Stimulated activated memory B cell treated with anti-CD40 and anti-IgM and Interleukin-4, amounts not matched to agents 10 μg/mL and 1 μg/mL and 100 μg/mL, for 72 hours (primary cell): ENCODE data around the gene LIPK.

Experiments used
- ATAC-seq: fragments of 150-1000 bp; cut with Tn5 transposase; 2 replicates; pipeline ENCODE4 v1.10.0; 2021
- H3K27ac Mint-ChIP-seq: one replicate; pipeline ENCODE4 v1.8.0; 2022; ENCODE audit warnings: mild to moderate bottlenecking, mixed read lengths
- H3K27me3 Mint-ChIP-seq: one replicate; pipeline ENCODE4 v1.8.0; 2022; ENCODE audit warnings: mixed read lengths
- H3K36me3 Mint-ChIP-seq: one replicate; pipeline ENCODE4 v1.8.0; 2022; ENCODE audit warnings: mixed read lengths
- H3K4me1 Mint-ChIP-seq: one replicate; pipeline ENCODE4 v1.8.0; 2022; ENCODE audit warnings: mixed read lengths
- H3K4me3 Mint-ChIP-seq: one replicate; pipeline ENCODE4 v1.8.0; 2022; ENCODE audit warnings: mild to moderate bottlenecking, moderate library complexity, mixed read lengths
- H3K9me3 Mint-ChIP-seq: one replicate; pipeline ENCODE4 v1.8.0; 2022; ENCODE audit warnings: mixed read lengths

LIPK gene

DNA sequence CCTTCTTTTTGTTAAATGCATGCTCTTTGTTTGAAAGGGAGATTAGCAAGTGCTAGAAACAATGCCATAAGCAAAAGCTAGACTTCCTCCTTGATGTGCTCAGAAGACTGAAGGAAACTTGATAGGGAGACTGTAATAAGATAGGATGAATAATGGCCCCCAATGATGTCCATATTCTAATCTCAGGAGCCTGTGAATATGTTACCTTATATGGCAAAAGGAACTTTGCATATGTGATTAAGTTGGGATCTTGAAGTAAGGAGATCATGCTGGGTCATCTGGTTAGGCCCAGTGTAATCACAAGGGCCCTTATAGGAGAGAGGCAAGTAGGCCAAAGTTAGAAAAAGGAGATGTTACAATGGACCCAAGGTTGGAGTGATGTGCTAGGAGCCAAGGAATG is 82.9 kb downstream of the LIPK start:
- Mint-ChIP-seq H3K4me1 (peaks cover 7% of the 10 kb centered on the region), H3K4me3 (no peak overlapping the region), H3K27ac (no peak overlapping the region), H3K27me3 (no peaks in the 10 kb centered on the region), H3K36me3 (no peaks in the 10 kb centered on the region), H3K9me3 (no peaks in the 10 kb centered on the region)
- ATAC-seq = no peak

DNA sequence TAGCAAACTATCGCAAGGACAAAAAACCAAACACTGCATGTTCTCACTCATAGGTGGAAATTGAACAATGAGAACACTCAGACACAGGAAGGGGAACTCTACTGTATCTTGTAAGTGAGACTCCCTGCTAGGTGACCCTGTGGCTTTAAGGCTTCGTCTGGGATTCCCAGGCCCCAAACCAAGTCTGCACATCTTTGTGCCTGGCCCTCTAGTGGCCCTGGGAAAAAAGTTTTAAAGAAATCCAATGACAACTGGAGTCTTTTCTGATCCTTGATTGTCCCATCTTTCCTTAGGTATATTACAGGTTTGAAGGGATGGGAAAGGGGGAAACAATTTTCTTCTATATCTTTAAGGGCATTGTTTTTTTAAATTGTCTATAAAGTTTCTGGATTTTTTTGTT is 85.9 kb downstream of the LIPK start:
- H3K27me3 Mint-ChIP-seq = peaks cover 9% of the 10 kb centered on the region
- no peaks in the 10 kb centered on the region for H3K36me3 Mint-ChIP-seq
- H3K4me3 Mint-ChIP-seq = no peak overlapping the region
- peak; percentile 39 for ATAC-seq
- peaks cover 10% of the 10 kb centered on the region for H3K4me1 Mint-ChIP-seq
- H3K27ac Mint-ChIP-seq = no peak overlapping the region
- H3K9me3 Mint-ChIP-seq = no peaks in the 10 kb centered on the region

DNA sequence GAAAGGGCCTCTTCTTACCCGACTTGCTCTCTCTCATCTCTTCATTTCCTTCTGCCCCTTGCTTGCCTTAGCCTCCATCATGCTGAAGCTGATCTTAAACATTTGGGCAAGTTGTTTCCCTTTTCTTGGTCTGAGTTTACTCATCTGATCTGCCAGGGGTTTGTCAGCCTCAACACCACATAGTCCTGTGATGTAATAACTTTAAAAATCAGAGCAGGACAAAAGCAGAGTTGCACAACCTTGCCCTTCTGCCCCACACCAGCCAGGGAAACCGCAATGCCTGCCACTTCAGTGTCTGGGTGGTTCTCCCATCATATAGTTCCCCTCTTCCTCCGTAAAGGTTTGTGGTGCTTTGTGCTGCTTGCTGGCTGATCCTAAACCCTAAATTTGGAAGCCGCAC is 86.6 kb downstream of the LIPK start:
- H3K9me3 Mint-ChIP-seq = no peaks in the 10 kb centered on the region
- no peak for ATAC-seq
- no peak overlapping the region for H3K27ac Mint-ChIP-seq
- peaks cover 9% of the 10 kb centered on the region for H3K27me3 Mint-ChIP-seq
- peaks cover 10% of the 10 kb centered on the region for H3K4me1 Mint-ChIP-seq
- H3K36me3 Mint-ChIP-seq = no peaks in the 10 kb centered on the region
- no peak overlapping the region for H3K4me3 Mint-ChIP-seq

DNA sequence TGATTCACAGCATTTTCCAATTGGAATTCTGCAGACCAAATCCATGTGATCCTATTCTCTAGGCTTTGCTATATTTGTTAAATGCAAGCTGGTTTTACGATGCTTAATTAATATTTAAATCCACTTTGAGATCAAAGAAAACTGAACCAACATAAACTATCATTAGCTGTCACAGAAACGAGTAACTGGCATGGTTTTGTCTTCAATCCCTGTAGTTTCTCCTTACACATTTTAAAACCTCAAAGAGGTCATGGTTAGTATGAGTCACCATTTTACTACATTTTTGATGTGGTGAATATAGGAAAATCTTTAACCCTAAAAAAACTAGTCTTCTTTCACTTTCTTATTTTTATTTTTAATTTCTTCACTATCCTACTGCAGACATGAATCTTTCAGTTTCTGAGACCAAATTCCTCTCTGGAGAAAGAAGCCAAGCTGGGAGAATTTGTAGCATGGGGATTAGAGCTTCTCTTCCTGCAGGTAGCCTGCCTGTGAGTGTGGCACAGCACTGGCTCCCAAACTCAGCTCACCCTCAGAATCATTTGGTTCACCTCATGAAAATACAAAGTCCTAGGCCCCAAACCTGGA is 87.8 kb downstream of the LIPK start:
- no peaks in the 10 kb centered on the region for H3K36me3 Mint-ChIP-seq
- H3K27me3 Mint-ChIP-seq = peaks cover 9% of the 10 kb centered on the region
- H3K9me3 Mint-ChIP-seq = no peaks in the 10 kb centered on the region
- no peak overlapping the region for H3K27ac Mint-ChIP-seq
- H3K4me3 Mint-ChIP-seq = no peak overlapping the region
- H3K4me1 Mint-ChIP-seq = peaks cover 10% of the 10 kb centered on the region
- peak; percentile 45 for ATAC-seq

DNA sequence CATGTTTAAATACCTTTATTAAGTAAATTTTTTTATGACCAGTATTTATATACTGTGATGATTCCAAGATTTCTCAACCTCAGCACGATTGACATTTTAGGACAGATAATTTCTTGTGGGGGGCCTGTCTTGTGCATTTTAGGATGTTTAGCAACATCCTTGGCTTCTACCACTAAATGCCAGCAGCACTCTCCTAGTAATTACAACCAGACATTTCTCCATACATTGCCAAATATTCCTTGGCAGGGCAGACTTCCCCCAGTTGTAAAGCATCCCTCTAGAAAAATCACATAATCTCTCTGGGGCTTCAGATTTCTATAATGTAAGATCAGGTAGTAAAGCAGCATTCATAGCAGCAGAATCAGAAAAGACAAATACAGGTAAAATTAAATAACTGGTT is 88.7 kb downstream of the LIPK start:
- Mint-ChIP-seq H3K4me1 (peaks cover 10% of the 10 kb centered on the region), H3K36me3 (no peaks in the 10 kb centered on the region), H3K9me3 (no peaks in the 10 kb centered on the region), H3K27me3 (peaks cover 9% of the 10 kb centered on the region), H3K4me3 (no peak overlapping the region), H3K27ac (no peak overlapping the region)
- ATAC-seq = no peak

DNA sequence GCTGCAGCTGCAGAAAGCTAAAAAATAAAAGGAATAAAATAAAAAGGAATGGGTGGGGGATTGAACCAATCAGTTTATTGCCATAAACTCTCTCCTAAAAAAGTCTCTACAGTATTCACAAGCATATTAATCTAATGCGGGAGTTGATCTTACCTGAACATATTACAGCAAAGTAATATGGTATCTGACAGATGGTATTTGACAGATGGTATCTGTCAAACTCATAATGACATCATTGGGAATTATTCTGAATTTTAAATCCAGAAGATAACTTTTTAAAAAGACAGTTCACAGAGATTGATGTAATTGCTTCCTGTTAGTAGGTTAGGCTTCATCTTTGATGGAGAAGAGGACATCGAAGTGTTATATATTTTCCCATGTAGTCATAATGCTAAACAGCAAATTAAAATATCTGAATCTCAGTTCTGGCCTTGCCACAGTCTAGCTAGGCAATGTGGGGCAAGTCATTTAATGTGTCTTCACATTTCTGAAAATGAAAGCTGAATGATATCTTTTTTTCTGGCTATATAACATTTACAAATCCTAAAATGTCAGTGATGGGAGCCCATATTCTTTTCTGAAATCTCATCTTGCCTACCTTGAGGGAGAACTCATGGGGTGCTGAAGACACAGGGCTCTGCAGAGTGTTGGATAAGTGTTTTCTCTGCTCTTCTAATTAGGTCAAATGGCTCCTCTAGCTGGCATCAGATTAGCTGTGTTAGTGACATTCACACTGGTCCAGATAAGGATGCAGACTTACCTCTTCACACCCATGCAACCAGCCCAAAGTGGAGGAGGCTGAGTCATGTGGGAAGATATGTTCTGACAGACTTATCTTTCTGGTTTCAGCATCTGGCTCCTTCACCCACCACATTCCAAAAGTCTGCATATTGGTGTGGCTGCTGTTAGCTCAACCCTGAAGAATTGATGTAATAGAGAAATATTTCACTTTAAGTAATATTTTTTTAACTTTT is 94.4 kb downstream of the LIPK start:
- Mint-ChIP-seq H3K27me3 (peaks cover 9% of the 10 kb centered on the region), H3K4me3 (no peak overlapping the region), H3K27ac (no peak overlapping the region), H3K36me3 (no peaks in the 10 kb centered on the region), H3K9me3 (no peaks in the 10 kb centered on the region), H3K4me1 (no peaks in the 10 kb centered on the region)
- no peak for ATAC-seq
